BE2C (cell line): ENCODE measurements around the gene PLEKHG5.
"Not testable (repeated sequence)": the region's sequence is repeated elsewhere in the genome, so short reads cannot be mapped to it uniquely, and the experiment has no call there.

Experiments used
- DNase-seq: peaks from one replicate; pipeline ENCODE4 v3.0.0-alpha.2; 2020
- H3K27me3 ChIP-seq: fragments of 250-450 bp; sonication (Bioruptor Pico); 2 replicates; pipeline ENCODE4 v1.5.1; 2020; ENCODE audit warnings: mild to moderate bottlenecking
- H3K36me3 ChIP-seq: fragments of 250-450 bp; sonication (Bioruptor Pico); 2 replicates; pipeline ENCODE4 v1.5.1; 2020; ENCODE audit warnings: mild to moderate bottlenecking
- H3K4me1 ChIP-seq: fragments of 250-450 bp; sonication (Bioruptor Pico); 2 replicates; pipeline ENCODE4 v1.5.1; 2020
- H3K4me3 ChIP-seq: 2 replicates; pipeline ENCODE4 v1.5.1; 2011; ENCODE audit warnings: low read depth, low read length
- H3K9me3 ChIP-seq: fragments of 250-450 bp; sonication (Bioruptor Pico); 2 replicates; pipeline ENCODE4 v1.5.1; 2020
- CTCF ChIP-seq: IDR thresholded peaks from 2 replicates; pipeline ENCODE4 v1.5.1; 2012; ENCODE audit warnings: mild to moderate bottlenecking, low read depth, low read length

PLEKHG5 gene

DNA sequence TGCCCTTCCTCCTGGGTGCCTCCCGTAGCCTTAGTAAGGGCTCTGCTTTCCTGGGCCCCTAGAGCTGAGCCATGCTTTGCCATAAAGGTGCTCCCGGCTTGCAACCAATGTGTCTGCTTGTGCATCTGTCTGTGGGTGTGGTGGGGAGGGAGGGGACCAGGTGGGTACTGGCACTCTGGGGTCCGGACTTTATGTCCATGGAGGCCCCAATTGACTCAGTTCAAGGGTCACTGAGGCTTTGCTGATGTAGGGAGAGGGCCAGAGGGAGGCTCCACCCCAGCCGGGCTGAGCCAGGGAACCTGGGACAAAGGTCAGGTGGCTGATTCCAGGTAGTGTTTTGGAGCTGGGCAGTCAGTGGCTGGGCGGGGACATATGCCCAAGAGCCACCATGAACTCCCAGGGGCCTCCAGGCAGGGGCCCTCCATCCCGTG lies 40.5 kb downstream of the PLEKHG5 start:
- Histone ChIP-seq H3K27me3 (peaks cover 78% of the 10 kb centered on the region), H3K36me3 (no peaks in the 10 kb centered on the region), H3K9me3 (no peaks in the 10 kb centered on the region), H3K4me3 (no peak overlapping the region), H3K4me1 (no peaks in the 10 kb centered on the region)
- TF ChIP-seq CTCF, result no peak
- no peak for DNase-seq

- H3K4me1 ChIP-seq, result not testable (repeated sequence)
Observed at GRCh38 chr1:6450486-6450885, 41.0 kb downstream of the PLEKHG5 start.

GRCh38 chr1:6450005-6450450 lies 41.4 kb downstream of the PLEKHG5 start:
- TF ChIP-seq CTCF, result no peak
- no peaks in the 10 kb centered on the region for H3K4me1 ChIP-seq
- H3K4me3 ChIP-seq, result no peak overlapping the region
- DNase-seq, result no peak
- no peaks in the 10 kb centered on the region for H3K36me3 ChIP-seq
- H3K27me3 ChIP-seq, result peaks cover 71% of the 10 kb centered on the region
- H3K9me3 ChIP-seq, result no peaks in the 10 kb centered on the region

More at GRCh38 chr1:6450486-6450885, 41.0 kb downstream of the PLEKHG5 start:
- H3K36me3 ChIP-seq, DNase-seq, H3K9me3 ChIP-seq, H3K4me3 ChIP-seq: not testable (repeated sequence)
- peaks cover 75% of the 10 kb centered on the region for H3K27me3 ChIP-seq

GRCh38 chr1:6448749-6449631 lies 42.5 kb downstream of the PLEKHG5 start:
- TF ChIP-seq CTCF, result no peak
- no peaks in the 10 kb centered on the region for H3K36me3 ChIP-seq
- H3K4me1 ChIP-seq, result no peaks in the 10 kb centered on the region
- no peaks in the 10 kb centered on the region for H3K9me3 ChIP-seq
- no peak overlapping the region for H3K4me3 ChIP-seq
- DNase-seq, result peak; percentile 39
- H3K27me3 ChIP-seq, result peaks cover 60% of the 10 kb centered on the region

GRCh38 chr1:6447818-6448748 lies 43.4 kb downstream of the PLEKHG5 start:
- H3K9me3 ChIP-seq, result no peaks in the 10 kb centered on the region
- H3K4me3 ChIP-seq, result no peak overlapping the region
- TF ChIP-seq CTCF, result no peak
- H3K36me3 ChIP-seq, result no peaks in the 10 kb centered on the region
- no peaks in the 10 kb centered on the region for H3K4me1 ChIP-seq
- peaks cover 56% of the 10 kb centered on the region for H3K27me3 ChIP-seq
- no peak for DNase-seq

DNA sequence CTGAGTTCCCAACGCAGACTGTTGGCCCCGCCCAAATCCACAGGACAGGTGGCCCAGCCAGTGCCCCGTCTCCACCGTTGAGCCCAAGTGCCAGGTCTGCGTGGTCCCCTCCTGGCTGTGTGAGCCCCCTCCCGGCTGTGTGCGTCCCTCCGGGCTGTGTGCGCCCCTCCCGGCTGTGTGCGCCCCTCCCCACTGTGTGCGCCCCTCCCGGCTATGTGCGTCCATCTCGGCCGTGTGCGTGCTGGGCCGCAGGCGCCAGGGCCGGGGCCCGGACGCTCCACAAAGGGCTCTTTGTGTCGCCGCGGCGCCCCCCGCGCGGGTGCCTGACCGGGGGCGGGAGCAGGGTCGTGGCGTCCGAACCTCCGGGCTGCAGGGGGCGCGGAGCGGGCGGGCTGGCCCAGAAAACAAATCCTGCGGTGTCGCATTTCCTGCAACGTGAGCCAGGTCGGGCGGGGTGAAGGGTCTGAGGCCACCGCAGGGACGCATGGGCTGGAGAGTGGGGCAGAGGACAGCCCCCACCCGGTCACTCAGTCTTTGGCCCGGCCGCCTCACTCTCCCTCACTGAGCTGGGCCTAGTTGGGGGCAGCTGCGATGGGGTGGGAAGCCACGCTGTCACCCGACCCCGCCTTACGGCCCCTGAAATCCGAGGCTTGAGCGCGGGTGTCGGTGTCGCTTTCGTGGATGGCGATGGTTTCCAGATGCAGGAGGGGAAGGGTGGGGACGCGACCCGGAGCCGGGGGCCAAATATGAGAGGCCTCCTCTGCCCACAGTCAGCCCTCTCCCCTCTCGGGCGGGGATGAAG lies 44.2 kb downstream of the PLEKHG5 start:
- peaks cover 49% of the 10 kb centered on the region for H3K27me3 ChIP-seq
- DNase-seq, result no peak
- no peak overlapping the region for H3K4me3 ChIP-seq
- H3K9me3 ChIP-seq, result no peaks in the 10 kb centered on the region
- no peaks in the 10 kb centered on the region for H3K36me3 ChIP-seq
- H3K4me1 ChIP-seq, result no peaks in the 10 kb centered on the region
- no peak for TF ChIP-seq CTCF
